ENCODE measurements around the gene TEK.
"Not testable (repeated sequence)": the region's sequence is repeated elsewhere in the genome, so short reads cannot be mapped to it uniquely, and the experiment has no call there.

Gene TEK

DNA sequence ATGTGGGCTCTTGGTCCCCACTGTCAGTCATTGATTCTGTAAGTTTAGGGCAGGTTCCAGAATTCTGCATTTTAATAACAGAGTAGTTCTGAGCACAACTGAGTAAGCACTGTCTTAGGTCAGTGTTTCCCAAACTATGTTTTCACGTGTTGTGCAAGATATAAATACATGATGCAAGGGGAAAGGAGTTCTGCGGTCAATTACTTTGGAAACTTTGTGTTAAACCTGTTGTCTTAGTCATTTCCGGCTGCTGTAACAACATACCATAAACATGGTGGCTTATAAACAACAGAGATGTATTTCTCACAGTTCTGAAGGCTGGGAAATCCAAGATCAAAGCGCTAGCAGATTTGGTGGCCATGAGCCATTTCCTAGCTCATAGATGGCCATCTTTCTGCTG, 118.2 kb downstream of the TEK start:
- CTCF ChIA-PET, result no interaction called here
- Histone ChIP-seq H3K4me1 (ENCODE audit: control insufficient read depth, insufficient read depth, low read length) (no peaks in the 10 kb centered on the region), H3K36me3 (ENCODE audit: control insufficient read depth in 2 of 2, insufficient read depth in 1 of 2, low read length in 2 of 2) (no peaks in the 10 kb centered on the region), H3K27ac (ENCODE audit: extremely low read depth, low read depth, low read length) (no peak overlapping the region), H3K9me3 (ENCODE audit: control insufficient read depth, insufficient read depth, low read depth, low read length) (no peaks in the 10 kb centered on the region), H3K4me3 (ENCODE audit: low read depth, low read length) (no peak overlapping the region)
- POLR2A ChIA-PET, result no interaction called here
- TF ChIP-seq SETDB1 (IDR thresholded peaks at IDR 0.05; ENCODE audit: insufficient read length, low read length) (peak; percentile 60), ZNF521 (tag by site-specific recombination; IDR thresholded peaks at IDR 0.05) (no peak)

- H3K4me3 ChIP-seq (ENCODE audit: low read depth, low read length); H3K27ac ChIP-seq (ENCODE audit: extremely low read depth, low read depth, low read length); H3K4me1 ChIP-seq (ENCODE audit: control insufficient read depth, insufficient read depth, low read length); CTCF ChIA-PET; H3K9me3 ChIP-seq (ENCODE audit: control insufficient read depth, insufficient read depth, low read depth, low read length); H3K36me3 ChIP-seq (ENCODE audit: control insufficient read depth in 2 of 2, insufficient read depth in 1 of 2, low read length in 2 of 2); POLR2A ChIA-PET: not testable (repeated sequence)
These were observed 130.6 kb downstream of the TEK start for GRCh38 chr9:27239648-27240047.

GRCh38 chr9:27247756-27248155, 138.7 kb downstream of the TEK start:
- H3K9me3 ChIP-seq (ENCODE audit: control insufficient read depth, insufficient read depth, low read depth, low read length), result no peaks in the 10 kb centered on the region
- CTCF ChIA-PET, result interaction anchor here (0.6 to 3.1 kb wide), 20 partner anchors 11 to 1837 kb away, joined by 3 to 25 read pairs (median 3); no protein-coding TSS in a partner anchor
- H3K4me3 ChIP-seq (ENCODE audit: low read depth, low read length), result no peak overlapping the region
- no peaks in the 10 kb centered on the region for H3K36me3 ChIP-seq (ENCODE audit: control insufficient read depth in 2 of 2, insufficient read depth in 1 of 2, low read length in 2 of 2)
- no peak overlapping the region for H3K27ac ChIP-seq (ENCODE audit: extremely low read depth, low read depth, low read length)
- no peaks in the 10 kb centered on the region for H3K4me1 ChIP-seq (ENCODE audit: control insufficient read depth, insufficient read depth, low read length)
- POLR2A ChIA-PET, result no interaction called here
- TF ChIP-seq ZNF623 (tag by site-specific recombination; IDR thresholded peaks at IDR 0.05), result no peak
- TF ChIP-seq, protein P1, sequence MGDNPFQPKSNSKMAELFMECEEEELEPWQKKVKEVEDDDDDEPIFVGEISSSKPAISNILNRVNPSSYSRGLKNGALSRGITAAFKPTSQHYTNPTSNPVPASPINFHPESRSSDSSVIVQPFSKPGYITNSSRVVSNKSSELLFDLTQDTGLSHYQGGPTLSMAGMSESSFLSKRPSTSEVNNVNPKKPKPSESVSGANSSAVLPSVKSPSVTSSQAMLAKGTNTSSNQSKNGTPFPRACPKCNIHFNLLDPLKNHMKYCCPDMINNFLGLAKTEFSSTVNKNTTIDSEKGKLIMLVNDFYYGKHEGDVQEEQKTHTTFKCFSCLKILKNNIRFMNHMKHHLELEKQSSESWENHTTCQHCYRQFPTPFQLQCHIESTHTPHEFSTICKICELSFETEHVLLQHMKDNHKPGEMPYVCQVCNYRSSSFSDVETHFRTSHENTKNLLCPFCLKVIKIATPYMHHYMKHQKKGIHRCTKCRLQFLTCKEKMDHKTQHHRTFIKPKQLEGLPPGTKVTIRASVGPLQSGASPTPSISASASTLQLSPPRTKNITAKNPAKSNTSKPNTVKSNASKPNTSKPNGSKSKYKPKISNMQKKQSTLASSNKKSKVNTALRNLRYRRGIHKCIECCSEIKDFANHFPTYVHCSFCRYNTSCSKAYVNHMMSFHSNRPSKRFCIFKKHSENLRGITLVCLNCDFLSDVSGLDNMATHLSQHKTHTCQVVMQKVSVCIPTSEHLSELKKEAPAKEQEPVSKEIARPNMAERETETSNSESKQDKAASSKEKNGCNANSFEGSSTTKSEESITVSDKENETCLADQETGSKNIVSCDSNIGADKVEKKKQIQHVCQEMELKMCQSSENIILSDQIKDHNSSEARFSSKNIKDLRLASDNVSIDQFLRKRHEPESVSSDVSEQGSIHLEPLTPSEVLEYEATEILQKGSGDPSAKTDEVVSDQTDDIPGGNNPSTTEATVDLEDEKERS (tag by site-specific recombination; IDR thresholded peaks at IDR 0.05), result no peak
- 0 out of 2 replicates have a peak, but pooled peaks have one; percentile 28 for TF ChIP-seq ZEB2 (tag by site-specific recombination; IDR thresholded peaks at IDR 0.05)
- no peak for TF ChIP-seq GLI2 (tag by site-specific recombination; IDR thresholded peaks at IDR 0.05; ENCODE audit: borderline replicate concordance, low read depth)
- TF ChIP-seq ZNF138 (tag by site-specific recombination; IDR thresholded peaks at IDR 0.05; ENCODE audit: borderline replicate concordance), result no peak
- TF ChIP-seq ZNF140 (tag by site-specific recombination; IDR thresholded peaks at IDR 0.05), result no peak
- TF ChIP-seq, protein P2, sequence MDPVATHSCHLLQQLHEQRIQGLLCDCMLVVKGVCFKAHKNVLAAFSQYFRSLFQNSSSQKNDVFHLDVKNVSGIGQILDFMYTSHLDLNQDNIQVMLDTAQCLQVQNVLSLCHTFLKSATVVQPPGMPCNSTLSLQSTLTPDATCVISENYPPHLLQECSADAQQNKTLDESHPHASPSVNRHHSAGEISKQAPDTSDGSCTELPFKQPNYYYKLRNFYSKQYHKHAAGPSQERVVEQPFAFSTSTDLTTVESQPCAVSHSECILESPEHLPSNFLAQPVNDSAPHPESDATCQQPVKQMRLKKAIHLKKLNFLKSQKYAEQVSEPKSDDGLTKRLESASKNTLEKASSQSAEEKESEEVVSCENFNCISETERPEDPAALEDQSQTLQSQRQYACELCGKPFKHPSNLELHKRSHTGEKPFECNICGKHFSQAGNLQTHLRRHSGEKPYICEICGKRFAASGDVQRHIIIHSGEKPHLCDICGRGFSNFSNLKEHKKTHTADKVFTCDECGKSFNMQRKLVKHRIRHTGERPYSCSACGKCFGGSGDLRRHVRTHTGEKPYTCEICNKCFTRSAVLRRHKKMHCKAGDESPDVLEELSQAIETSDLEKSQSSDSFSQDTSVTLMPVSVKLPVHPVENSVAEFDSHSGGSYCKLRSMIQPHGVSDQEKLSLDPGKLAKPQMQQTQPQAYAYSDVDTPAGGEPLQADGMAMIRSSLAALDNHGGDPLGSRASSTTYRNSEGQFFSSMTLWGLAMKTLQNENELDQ (tag by site-specific recombination; IDR thresholded peaks at IDR 0.05; ENCODE audit: low read depth), result no peak
- peak; percentile 64; the same call in 1 of the 2 replicates for TF ChIP-seq MZF1 (tag by site-specific recombination; IDR thresholded peaks at IDR 0.05; ENCODE audit: borderline replicate concordance)
- TF ChIP-seq SCRT2 (tag by site-specific recombination; IDR thresholded peaks at IDR 0.05), result no peak
- no peak for TF ChIP-seq ZNF768 (tag by site-specific recombination; IDR thresholded peaks at IDR 0.05)
- TF ChIP-seq ZNF560 (tag by site-specific recombination; IDR thresholded peaks at IDR 0.05; ENCODE audit: borderline replicate concordance), result no peak
- TF ChIP-seq ZNF600 (tag by site-specific recombination; IDR thresholded peaks at IDR 0.05), result no peak
- TF ChIP-seq INSM2 (tag by site-specific recombination; IDR thresholded peaks at IDR 0.05), result no peak
- no peak for TF ChIP-seq ZNF121 (tag by site-specific recombination; IDR thresholded peaks at IDR 0.05)
- TF ChIP-seq HOXD13 (CRISPR knock-in tag; IDR thresholded peaks at IDR 0.05; ENCODE audit: borderline replicate concordance), result no peak
- no peak for TF ChIP-seq ZNF114 (tag by site-specific recombination; IDR thresholded peaks at IDR 0.05)
- no peak for TF ChIP-seq ZFP69B (tag by site-specific recombination; IDR thresholded peaks at IDR 0.05)
- TF ChIP-seq, protein P3, sequence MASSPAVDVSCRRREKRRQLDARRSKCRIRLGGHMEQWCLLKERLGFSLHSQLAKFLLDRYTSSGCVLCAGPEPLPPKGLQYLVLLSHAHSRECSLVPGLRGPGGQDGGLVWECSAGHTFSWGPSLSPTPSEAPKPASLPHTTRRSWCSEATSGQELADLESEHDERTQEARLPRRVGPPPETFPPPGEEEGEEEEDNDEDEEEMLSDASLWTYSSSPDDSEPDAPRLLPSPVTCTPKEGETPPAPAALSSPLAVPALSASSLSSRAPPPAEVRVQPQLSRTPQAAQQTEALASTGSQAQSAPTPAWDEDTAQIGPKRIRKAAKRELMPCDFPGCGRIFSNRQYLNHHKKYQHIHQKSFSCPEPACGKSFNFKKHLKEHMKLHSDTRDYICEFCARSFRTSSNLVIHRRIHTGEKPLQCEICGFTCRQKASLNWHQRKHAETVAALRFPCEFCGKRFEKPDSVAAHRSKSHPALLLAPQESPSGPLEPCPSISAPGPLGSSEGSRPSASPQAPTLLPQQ (tag by site-specific recombination; IDR thresholded peaks at IDR 0.05), result no peak
- TF ChIP-seq ZNF292 (tag by site-specific recombination; IDR thresholded peaks at IDR 0.05; ENCODE audit: borderline replicate concordance, low read depth), result no peak
- no peak for TF ChIP-seq ZNF555 (tag by site-specific recombination; conservative IDR thresholded peaks at IDR 0.05)
- no peak for TF ChIP-seq ZNF362 (tag by site-specific recombination; IDR thresholded peaks at IDR 0.05)

All from HEK293 (cell line).